HEK293 (cell line): ENCODE data around the gene C16orf95.

Source experiments
- CTCF ChIA-PET: fragments of 350-600 bp; formaldehyde crosslinking; extraction: SDS; loops from one replicate; lab custom pipeline; 2021; ENCODE audit warnings: antibody characterized with exemption; lab: Yijun Ruan, JAX
- POLR2A ChIA-PET: fragments of 300-600 bp; formaldehyde crosslinking; extraction: SDS; loops from one replicate; lab custom pipeline; 2020; ENCODE audit warnings: antibody characterized with exemption, inconsistent platforms; lab: Yijun Ruan, JAX
- H3K27ac ChIP-seq: fragments of 200-500 bp; sonication (Bioruptor generic); 2 replicates; pipeline ENCODE4 v1.5.1; 2014; ENCODE audit warnings: low read depth, low read length, control low read depth, inconsistent platforms; ENCODE audit errors: extremely low read depth
- H3K36me3 ChIP-seq, 2 experiments: fragments of 200-500 bp in 1 of 2; sonication (Bioruptor generic) in 1 of 2; 1 replicate in 1 of 2; 2 replicates in 1 of 2; pipeline ENCODE4 v1.5.1; 2014 to 2017; ENCODE audit warnings: inconsistent platforms in 2 of 2, low read length in 2 of 2; ENCODE audit not compliant: control insufficient read depth in 2 of 2, insufficient read depth in 1 of 2
- H3K4me1 ChIP-seq: fragments of 200-500 bp; sonication (Bioruptor generic); 2 replicates; pipeline ENCODE4 v1.5.1; 2014; ENCODE audit warnings: mild to moderate bottlenecking, low read length, inconsistent platforms; ENCODE audit not compliant: control insufficient read depth, insufficient read depth
- H3K4me3 ChIP-seq: 2 replicates; pipeline ENCODE4 v1.5.1; 2011; ENCODE audit warnings: low read depth, mild to moderate bottlenecking, control low read depth, low read length, moderate library complexity
- H3K9me3 ChIP-seq: fragments of 200-500 bp; sonication (Bioruptor generic); 2 replicates; pipeline ENCODE4 v1.5.1; 2014; ENCODE audit warnings: low read depth, low read length, inconsistent platforms; ENCODE audit not compliant: control insufficient read depth, insufficient read depth
- FEZF1 ChIP-seq: fragments of 450-650 bp; formaldehyde crosslinking; IDR thresholded peaks from 2 replicates; pipeline ENCODE4 v1.5.1; 2016; ENCODE audit warnings: missing biosample characterization, missing genetic modification characterization
- MYNN ChIP-seq: fragments of 450-650 bp; formaldehyde crosslinking; IDR thresholded peaks from 2 replicates; pipeline ENCODE4 v1.5.1; 2016; ENCODE audit warnings: missing biosample characterization, missing genetic modification characterization, borderline replicate concordance
- SCRT1 ChIP-seq: fragments of 450-650 bp; formaldehyde crosslinking; IDR thresholded peaks from 2 replicates; pipeline ENCODE4 v1.5.1; 2016; ENCODE audit warnings: missing biosample characterization, missing genetic modification characterization, borderline replicate concordance
- YY1 ChIP-seq: fragments of 450-650 bp; formaldehyde crosslinking; IDR thresholded peaks from 2 replicates; pipeline ENCODE4 v1.5.1; 2018; ENCODE audit warnings: missing biosample characterization, missing genetic modification characterization
- ZBTB48 ChIP-seq: fragments of 450-650 bp; formaldehyde crosslinking; IDR thresholded peaks from 2 replicates; pipeline ENCODE4 v1.5.1; 2016; ENCODE audit warnings: missing biosample characterization, missing genetic modification characterization
- ZBTB7A ChIP-seq: fragments of 450-650 bp; formaldehyde crosslinking; IDR thresholded peaks from 2 replicates; pipeline ENCODE4 v1.5.1; 2016; ENCODE audit warnings: low read depth, missing biosample characterization, missing genetic modification characterization
- ZFHX2 ChIP-seq: fragments of 450-650 bp; formaldehyde crosslinking; conservative IDR thresholded peaks from 2 replicates; pipeline ENCODE4 v1.5.1; 2016; ENCODE audit warnings: missing biosample characterization, missing genetic modification characterization
- ZFP3 ChIP-seq: fragments of 450-650 bp; formaldehyde crosslinking; IDR thresholded peaks from 2 replicates; pipeline ENCODE4 v1.5.1; 2016; ENCODE audit warnings: low read depth, missing biosample characterization, missing genetic modification characterization
- ZFP69B ChIP-seq: fragments of 450-650 bp; formaldehyde crosslinking; IDR thresholded peaks from 2 replicates; pipeline ENCODE4 v1.5.1; 2016; ENCODE audit warnings: missing biosample characterization, missing genetic modification characterization
- ZNF112 ChIP-seq: fragments of 450-650 bp; formaldehyde crosslinking; IDR thresholded peaks from 2 replicates; pipeline ENCODE4 v1.5.0; 2017; ENCODE audit warnings: missing biosample characterization, missing genetic modification characterization
- ZNF184 ChIP-seq: fragments of 450-650 bp; IDR thresholded peaks from 2 replicates; pipeline ENCODE4 v1.5.1; 2018; ENCODE audit warnings: missing biosample characterization, mild to moderate bottlenecking, missing genetic modification characterization
- ZNF19 ChIP-seq: fragments of 450-650 bp; formaldehyde crosslinking; IDR thresholded peaks from 2 replicates; pipeline ENCODE4; 2016; ENCODE audit warnings: missing biosample characterization, missing genetic modification characterization, low read depth
- ZNF2 ChIP-seq: fragments of 450-650 bp; formaldehyde crosslinking; IDR thresholded peaks from 2 replicates; pipeline ENCODE4 v1.5.1; 2016; ENCODE audit warnings: missing biosample characterization, missing genetic modification characterization
- ZNF239 ChIP-seq: fragments of 450-650 bp; formaldehyde crosslinking; IDR thresholded peaks from 2 replicates; pipeline ENCODE4 v1.5.1; 2016; ENCODE audit warnings: missing biosample characterization, missing genetic modification characterization
- ZNF324 ChIP-seq: fragments of 450-650 bp; formaldehyde crosslinking; IDR thresholded peaks from 2 replicates; pipeline ENCODE4 v1.5.1; 2016; ENCODE audit warnings: missing biosample characterization, missing genetic modification characterization
- ZNF354C ChIP-seq: fragments of 450-650 bp; formaldehyde crosslinking; IDR thresholded peaks from 2 replicates; pipeline ENCODE4 v1.5.1; 2016; ENCODE audit warnings: missing biosample characterization, missing genetic modification characterization, low read depth, borderline replicate concordance
- ZNF362 ChIP-seq: fragments of 450-650 bp; formaldehyde crosslinking; IDR thresholded peaks from 2 replicates; pipeline ENCODE4 v1.5.1; 2016; ENCODE audit warnings: missing biosample characterization, missing genetic modification characterization
- ZNF423 ChIP-seq: fragments of 450-650 bp; formaldehyde crosslinking; IDR thresholded peaks from 2 replicates; pipeline ENCODE4 v1.5.1; 2016; ENCODE audit warnings: missing biosample characterization, missing genetic modification characterization
- ZNF510 ChIP-seq: fragments of 450-650 bp; formaldehyde crosslinking; IDR thresholded peaks from 2 replicates; pipeline ENCODE4 v1.5.1; 2018; ENCODE audit warnings: mild to moderate bottlenecking, missing genetic modification characterization, missing biosample characterization; ENCODE audit not compliant: insufficient replicate concordance
- ZNF544 ChIP-seq: fragments of 450-650 bp; formaldehyde crosslinking; IDR thresholded peaks from 2 replicates; pipeline ENCODE4 v1.5.0; 2017; ENCODE audit warnings: missing biosample characterization, missing genetic modification characterization
- ZNF585B ChIP-seq: fragments of 450-650 bp; formaldehyde crosslinking; IDR thresholded peaks from 2 replicates; pipeline ENCODE4 v1.5.1; 2016; ENCODE audit warnings: missing biosample characterization, missing genetic modification characterization
- ZNF624 ChIP-seq: fragments of 450-650 bp; formaldehyde crosslinking; IDR thresholded peaks from 2 replicates; pipeline ENCODE4 v1.5.1; 2017; ENCODE audit warnings: missing biosample characterization, missing genetic modification characterization
- ZNF658 ChIP-seq: fragments of 450-650 bp; formaldehyde crosslinking; IDR thresholded peaks from 2 replicates; pipeline ENCODE4; 2016; ENCODE audit warnings: missing biosample characterization, missing genetic modification characterization
- ZSCAN23 ChIP-seq: fragments of 450-650 bp; formaldehyde crosslinking; IDR thresholded peaks from 2 replicates; pipeline ENCODE4 v1.5.1; 2016; ENCODE audit warnings: missing biosample characterization, missing genetic modification characterization
- TF ChIP-seq, protein P1 (sequence below): fragments of 450-650 bp; formaldehyde crosslinking; IDR thresholded peaks from 2 replicates; pipeline ENCODE4 v1.5.1; 2016; ENCODE audit warnings: missing biosample characterization, missing genetic modification characterization
- TF ChIP-seq, protein P2 (sequence below): fragments of 450-650 bp; formaldehyde crosslinking; IDR thresholded peaks from 2 replicates; pipeline ENCODE4 v1.5.1; 2016; ENCODE audit warnings: missing biosample characterization, missing genetic modification characterization
- TF ChIP-seq, protein P3 (sequence below): IDR thresholded peaks from 2 replicates; pipeline ENCODE4 v1.6.1; 2011; ENCODE audit warnings: mild to moderate bottlenecking, low read depth, low read length, borderline replicate concordance

The C16orf95 gene

GRCh38 chr16:87347932-87348615, 30.9 kb upstream of the C16orf95 start (continued):
- TF ChIP-seq, protein P1, sequence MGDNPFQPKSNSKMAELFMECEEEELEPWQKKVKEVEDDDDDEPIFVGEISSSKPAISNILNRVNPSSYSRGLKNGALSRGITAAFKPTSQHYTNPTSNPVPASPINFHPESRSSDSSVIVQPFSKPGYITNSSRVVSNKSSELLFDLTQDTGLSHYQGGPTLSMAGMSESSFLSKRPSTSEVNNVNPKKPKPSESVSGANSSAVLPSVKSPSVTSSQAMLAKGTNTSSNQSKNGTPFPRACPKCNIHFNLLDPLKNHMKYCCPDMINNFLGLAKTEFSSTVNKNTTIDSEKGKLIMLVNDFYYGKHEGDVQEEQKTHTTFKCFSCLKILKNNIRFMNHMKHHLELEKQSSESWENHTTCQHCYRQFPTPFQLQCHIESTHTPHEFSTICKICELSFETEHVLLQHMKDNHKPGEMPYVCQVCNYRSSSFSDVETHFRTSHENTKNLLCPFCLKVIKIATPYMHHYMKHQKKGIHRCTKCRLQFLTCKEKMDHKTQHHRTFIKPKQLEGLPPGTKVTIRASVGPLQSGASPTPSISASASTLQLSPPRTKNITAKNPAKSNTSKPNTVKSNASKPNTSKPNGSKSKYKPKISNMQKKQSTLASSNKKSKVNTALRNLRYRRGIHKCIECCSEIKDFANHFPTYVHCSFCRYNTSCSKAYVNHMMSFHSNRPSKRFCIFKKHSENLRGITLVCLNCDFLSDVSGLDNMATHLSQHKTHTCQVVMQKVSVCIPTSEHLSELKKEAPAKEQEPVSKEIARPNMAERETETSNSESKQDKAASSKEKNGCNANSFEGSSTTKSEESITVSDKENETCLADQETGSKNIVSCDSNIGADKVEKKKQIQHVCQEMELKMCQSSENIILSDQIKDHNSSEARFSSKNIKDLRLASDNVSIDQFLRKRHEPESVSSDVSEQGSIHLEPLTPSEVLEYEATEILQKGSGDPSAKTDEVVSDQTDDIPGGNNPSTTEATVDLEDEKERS (tag by site-specific recombination) = no peak
- TF ChIP-seq ZNF423 (tag by site-specific recombination) (no peak), ZSCAN23 (tag by site-specific recombination) (no peak), SCRT1 (tag by site-specific recombination) (no peak), ZNF324 (tag by site-specific recombination) (no peak), ZBTB48 (tag by site-specific recombination) (no peak), ZNF112 (tag by site-specific recombination) (no peak), ZNF544 (tag by site-specific recombination) (no peak), FEZF1 (no peak), ZNF184 (tag by site-specific recombination) (no peak)
- TF ChIP-seq, protein P2, sequence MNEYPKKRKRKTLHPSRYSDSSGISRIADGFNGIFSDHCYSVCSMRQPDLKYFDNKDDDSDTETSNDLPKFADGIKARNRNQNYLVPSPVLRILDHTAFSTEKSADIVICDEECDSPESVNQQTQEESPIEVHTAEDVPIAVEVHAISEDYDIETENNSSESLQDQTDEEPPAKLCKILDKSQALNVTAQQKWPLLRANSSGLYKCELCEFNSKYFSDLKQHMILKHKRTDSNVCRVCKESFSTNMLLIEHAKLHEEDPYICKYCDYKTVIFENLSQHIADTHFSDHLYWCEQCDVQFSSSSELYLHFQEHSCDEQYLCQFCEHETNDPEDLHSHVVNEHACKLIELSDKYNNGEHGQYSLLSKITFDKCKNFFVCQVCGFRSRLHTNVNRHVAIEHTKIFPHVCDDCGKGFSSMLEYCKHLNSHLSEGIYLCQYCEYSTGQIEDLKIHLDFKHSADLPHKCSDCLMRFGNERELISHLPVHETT (tag by site-specific recombination) = no peak

- no peak overlapping the region for H3K27ac ChIP-seq
- H3K9me3 ChIP-seq = no peaks in the 10 kb centered on the region
- POLR2A ChIA-PET = no interaction called here
- H3K4me1 ChIP-seq = no peaks in the 10 kb centered on the region
- CTCF ChIA-PET = no interaction called here
- peaks cover 0 to 49% of the 10 kb centered on the region in 2 experiments; a peak in 2 of 3 replicates for H3K36me3 ChIP-seq
- H3K4me3 ChIP-seq = no peak overlapping the region
- TF ChIP-seq ZNF239 (tag by site-specific recombination) = no peak
- TF ChIP-seq ZBTB48 (tag by site-specific recombination) = no peak
- no peak for TF ChIP-seq ZNF585B (tag by site-specific recombination)
- no peak for TF ChIP-seq ZNF362 (tag by site-specific recombination)
- no peak for TF ChIP-seq YY1 (tag by site-specific recombination)
- no peak for TF ChIP-seq MYNN (tag by site-specific recombination)
- TF ChIP-seq ZBTB7A (tag by site-specific recombination) = no peak
- TF ChIP-seq ZNF19 = no peak
- TF ChIP-seq ZNF2 = no peak
- no peak for TF ChIP-seq ZFP3 (tag by site-specific recombination)
- TF ChIP-seq ZNF423 (tag by site-specific recombination) = no peak
- no peak for TF ChIP-seq ZNF658 (tag by site-specific recombination)
- TF ChIP-seq, protein P3, sequence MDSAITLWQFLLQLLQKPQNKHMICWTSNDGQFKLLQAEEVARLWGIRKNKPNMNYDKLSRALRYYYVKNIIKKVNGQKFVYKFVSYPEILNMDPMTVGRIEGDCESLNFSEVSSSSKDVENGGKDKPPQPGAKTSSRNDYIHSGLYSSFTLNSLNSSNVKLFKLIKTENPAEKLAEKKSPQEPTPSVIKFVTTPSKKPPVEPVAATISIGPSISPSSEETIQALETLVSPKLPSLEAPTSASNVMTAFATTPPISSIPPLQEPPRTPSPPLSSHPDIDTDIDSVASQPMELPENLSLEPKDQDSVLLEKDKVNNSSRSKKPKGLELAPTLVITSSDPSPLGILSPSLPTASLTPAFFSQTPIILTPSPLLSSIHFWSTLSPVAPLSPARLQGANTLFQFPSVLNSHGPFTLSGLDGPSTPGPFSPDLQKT = no peak
- no peak for TF ChIP-seq ZNF510 (tag by site-specific recombination)
- TF ChIP-seq ZFHX2 (tag by site-specific recombination) = no peak
- no peak for TF ChIP-seq ZFP69B (tag by site-specific recombination)
- TF ChIP-seq ZNF624 = no peak
- TF ChIP-seq ZNF354C (tag by site-specific recombination) = no peak
These were observed 29.4 kb upstream of the C16orf95 start for GRCh38 chr16:87346517-87347060.
